Transverse colon (tissue), 4 donors: ENCODE data around the gene MOAP1.

Experiments
- EP300 ChIP-seq: sonication (generic); formaldehyde crosslinking; IDR thresholded peaks from one replicate; pipeline ENCODE4 v1.6.1; 2017; ENCODE audit warnings: antibody characterized with exemption, low read depth
- POLR2A ChIP-seq: fragments of 450-650 bp; IDR thresholded peaks from one replicate; pipeline ENCODE4 v1.6.1; 2016; ENCODE audit warnings: antibody characterized with exemption, mild to moderate bottlenecking, moderate library complexity
- POLR2AphosphoS5 ChIP-seq, 3 donors: sonication (generic); formaldehyde crosslinking; IDR thresholded peaks; one replicate each; pipeline ENCODE4 v1.6.1; 2016; ENCODE audit warnings: antibody characterized with exemption in 3 of 3
- TF ChIP-seq, protein P1 (sequence below), 5 experiments: fragments of 200-600 bp in 3 of 5; fragments of 450-650 bp in 2 of 5; sonication (generic) in 3 of 5; IDR thresholded peaks; 1 replicate in 2 of 5; 2 replicates in 3 of 5; pipeline ENCODE4 v1.5.1; 2016 to 2017; ENCODE audit warnings: antibody characterized with exemption in 5 of 5, inconsistent platforms in 3 of 5, mild to moderate bottlenecking in 2 of 5, moderate library complexity in 1 of 5

GRCh38 chr14:93148979-93149378 is 35.7 kb downstream of the MOAP1 start:
- TF ChIP-seq, protein P1, sequence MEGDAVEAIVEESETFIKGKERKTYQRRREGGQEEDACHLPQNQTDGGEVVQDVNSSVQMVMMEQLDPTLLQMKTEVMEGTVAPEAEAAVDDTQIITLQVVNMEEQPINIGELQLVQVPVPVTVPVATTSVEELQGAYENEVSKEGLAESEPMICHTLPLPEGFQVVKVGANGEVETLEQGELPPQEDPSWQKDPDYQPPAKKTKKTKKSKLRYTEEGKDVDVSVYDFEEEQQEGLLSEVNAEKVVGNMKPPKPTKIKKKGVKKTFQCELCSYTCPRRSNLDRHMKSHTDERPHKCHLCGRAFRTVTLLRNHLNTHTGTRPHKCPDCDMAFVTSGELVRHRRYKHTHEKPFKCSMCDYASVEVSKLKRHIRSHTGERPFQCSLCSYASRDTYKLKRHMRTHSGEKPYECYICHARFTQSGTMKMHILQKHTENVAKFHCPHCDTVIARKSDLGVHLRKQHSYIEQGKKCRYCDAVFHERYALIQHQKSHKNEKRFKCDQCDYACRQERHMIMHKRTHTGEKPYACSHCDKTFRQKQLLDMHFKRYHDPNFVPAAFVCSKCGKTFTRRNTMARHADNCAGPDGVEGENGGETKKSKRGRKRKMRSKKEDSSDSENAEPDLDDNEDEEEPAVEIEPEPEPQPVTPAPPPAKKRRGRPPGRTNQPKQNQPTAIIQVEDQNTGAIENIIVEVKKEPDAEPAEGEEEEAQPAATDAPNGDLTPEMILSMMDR (IDR thresholded peaks at IDR 0.05) = no peak
- TF ChIP-seq POLR2AphosphoS5 (IDR thresholded peaks at IDR 0.05) = no peak
- TF ChIP-seq POLR2A = no peak
- no peak for TF ChIP-seq EP300
